K562 (cell line): ENCODE results near the gene WNT3. TPM values are rescaled to one million over a fixed set of nuclear protein-coding genes. Genes with fewer than 3 reads are reported as not detected.

Experiments used
- ATAC-seq: fragments of 200-7000 bp; cut with Tn5 transposase; 3 replicates; pipeline ENCODE4 v1.9.1; 2020; ENCODE audit warnings: moderate library complexity
- BruUV-seq: library from RNA; stranded (reverse); fragments of 400-500 nt; replicated peaks from 2 replicates; lab custom pipeline; 2021; lab: Mats Ljungman, UMichigan
- CTCF ChIA-PET: fragments of 300-600 bp; formaldehyde crosslinking; extraction: SDS; loops from one replicate; lab custom pipeline; 2021; ENCODE audit warnings: low intra/inter-chr PET ratio; lab: Yijun Ruan, JAX
- POLR2A ChIA-PET: fragments of 300-600, 350-650 bp; sonication (Branson Sonifier 250); formaldehyde crosslinking; extraction: SDS; loops from one replicate; lab custom pipeline; 2021; ENCODE audit warnings: antibody characterized with exemption, inconsistent platforms; lab: Yijun Ruan, JAX
- DNase-seq, 4 experiments: peaks; one replicate each; pipeline versions ENCODE4 v3.0.0 to v3.0.0-alpha.2; 2011 to 2018; ENCODE audit warnings: low spot score in 3 of 4, mixed read lengths in 3 of 4; ENCODE audit errors: extremely low read depth in 1 of 4
- FAIRE-seq: peaks from 2 replicates; lab custom pipeline; 2011; peaks lifted over from hg19 to GRCh38; lab: Jason Lieb, UNC
- H2AFZ ChIP-seq: 2 replicates; pipeline ENCODE4 v1.6.0; 2011; ENCODE audit warnings: low read depth, low read length, control low read depth, inconsistent platforms
- H3K27ac ChIP-seq: fragments of 200-600 bp; 3 replicates; pipeline ENCODE4 v1.8.0; 2011; ENCODE audit warnings: low read depth, mild to moderate bottlenecking, control low read depth, inconsistent platforms, low read length, moderate library complexity, mixed read lengths; ENCODE audit errors: extremely low read depth
- H3K27me3 ChIP-seq, 2 experiments: fragments of 300-600 bp in 1 of 2; 2 replicates in 1 of 2; 3 replicates in 1 of 2; pipeline versions ENCODE4 v1.6.0 to v1.8.0; 2011; ENCODE audit warnings: inconsistent platforms in 2 of 2, low read length in 2 of 2, mild to moderate bottlenecking in 1 of 2, mixed read lengths in 1 of 2, moderate library complexity in 1 of 2; ENCODE audit not compliant: control insufficient read depth in 2 of 2, insufficient read depth in 2 of 2
- H3K36me3 ChIP-seq: fragments of 300-600 bp; 3 replicates; pipeline ENCODE4 v1.8.0; 2011; ENCODE audit warnings: mild to moderate bottlenecking, low read length, inconsistent platforms; ENCODE audit not compliant: control insufficient read depth, insufficient read depth
- H3K4me1 ChIP-seq, 2 experiments: fragments of 200-600 bp in 1 of 2; replicated peaks in 1 of 2; 2 replicates in 1 of 2; 3 replicates in 1 of 2; pipeline versions ENCODE4 v1.5.1 to v1.8.0; 2011; ENCODE audit warnings: inconsistent platforms in 2 of 2, low read length in 2 of 2, mild to moderate bottlenecking in 1 of 2, mixed read lengths in 1 of 2, moderate library complexity in 1 of 2; ENCODE audit not compliant: control insufficient read depth in 2 of 2, insufficient read depth in 2 of 2
- H3K4me2 ChIP-seq: 2 replicates; pipeline ENCODE4 v1.6.1; 2011; ENCODE audit warnings: low read length, control low read depth, inconsistent platforms, mixed read lengths; ENCODE audit not compliant: insufficient read depth
- H3K4me3 ChIP-seq: fragments of 200-600 bp; sonication (generic), shearing (Covaris generic); 2 replicates; pipeline ENCODE4 v1.5.1; 2016; ENCODE audit warnings: control low read depth, inconsistent platforms
- H3K79me2 ChIP-seq: fragments of 200-600 bp; 3 replicates; pipeline ENCODE4 v1.8.0; 2011; ENCODE audit warnings: low read length, inconsistent platforms; ENCODE audit not compliant: control insufficient read depth, insufficient read depth
- H3K9ac ChIP-seq, 2 experiments: 2 replicates each; pipeline versions ENCODE4 v1.6.0 to v1.6.1; 2011; ENCODE audit warnings: low read depth in 2 of 2, low read length in 2 of 2, control low read depth in 1 of 2, inconsistent platforms in 1 of 2, mild to moderate bottlenecking in 1 of 2, mixed read lengths in 1 of 2; ENCODE audit not compliant: insufficient read depth in 1 of 2
- H3K9me1 ChIP-seq: one replicate; pipeline ENCODE4 v1.6.0; 2011; ENCODE audit warnings: inconsistent platforms, mild to moderate bottlenecking, low read length, moderate library complexity; ENCODE audit not compliant: control insufficient read depth, insufficient read depth
- H3K9me3 ChIP-seq: replicated peaks from 2 replicates; pipeline ENCODE4 v1.5.1; 2011; ENCODE audit warnings: low read depth, low read length, inconsistent platforms; ENCODE audit not compliant: control insufficient read depth, insufficient read depth
- H4K20me1 ChIP-seq: replicated peaks from 2 replicates; pipeline ENCODE4 v1.6.1; 2011; ENCODE audit warnings: low read length, inconsistent platforms, mixed read lengths; ENCODE audit not compliant: control insufficient read depth, insufficient read depth
- CBX2 ChIP-seq: fragments of 200-600 bp; sonication (generic); IDR thresholded peaks from one replicate; pipeline ENCODE4 v1.6.1; 2012; ENCODE audit warnings: mild to moderate bottlenecking, low read length, inconsistent platforms; ENCODE audit not compliant: insufficient read depth, poor library complexity, severe bottlenecking
- CBX5 ChIP-seq: IDR thresholded peaks from 2 replicates; pipeline ENCODE4 v1.6.1; 2014; ENCODE audit warnings: low read depth, borderline replicate concordance
- CREB1 ChIP-seq, 2 experiments: sonication (generic) in 1 of 2; formaldehyde crosslinking in 1 of 2; IDR thresholded peaks; 2 replicates each; pipeline versions ENCODE4 v1.6.1 to v1.8.0; 2012 to 2022; ENCODE audit warnings: inconsistent platforms in 1 of 2, mild to moderate bottlenecking in 1 of 2, missing genetic modification reagents in 1 of 2, moderate library complexity in 1 of 2
- NFIC ChIP-seq: fragments of 450-650 bp; IDR thresholded peaks from 2 replicates; pipeline ENCODE4 v1.6.1; 2017; ENCODE audit warnings: mild to moderate bottlenecking, inconsistent platforms
- SMAD4 ChIP-seq: fragments of 250-450 bp; sonication (Bioruptor Pico); conservative IDR thresholded peaks from 2 replicates; pipeline ENCODE4 v1.8.0; 2021; ENCODE audit warnings: inconsistent platforms, mild to moderate bottlenecking, moderate library complexity
- STAG1 ChIP-seq: sonication (generic); formaldehyde crosslinking; IDR thresholded peaks from 2 replicates; pipeline ENCODE4 v1.5.0; 2020; ENCODE audit warnings: missing genetic modification reagents, borderline replicate concordance
- WGBS: fragments of 100-300 bp; shearing (Covaris generic); methylation state at CpG from one replicate; pipeline ENCODE4 v1.1.6; 2016; ENCODE audit warnings: low coverage, mixed read lengths; ENCODE audit not compliant: insufficient coverage; ENCODE audit errors: missing lambda C conversion rate; 5-methylcytosine and 5-hydroxymethylcytosine counted together
- in situ Hi-C: fragments of 300-500 bp; cut with MboI; formaldehyde crosslinking; loops from 4 replicates; pipeline ENCODE4 v1.15.0; 2018; ENCODE audit warnings: inconsistent platforms, mixed read lengths
- intact Hi-C: fragments of 100-400 bp; cut with micrococcal nuclease; formaldehyde crosslinking; loops from 2 replicates; pipeline ENCODE4 v1.14.2; 2022
- polyA plus RNA-seq, 8 experiments: library from polyadenylated mRNA; depleted of rRNA in 4 of 8; stranded (reverse) in 5 of 8; unstranded in 3 of 8; fragments of >200 nt; fragmentation: Nextera tagmentation in 2 of 8; fragmentation: Illumina TruSeq in 1 of 8; extraction: Ambion mirVana in 2 of 8; extraction: Trizol in 1 of 8; gene quantifications; 2 replicates each; pipeline versions ENCODE4 v1.2.1 to v1.2.3, GENCODE V29; 2011 to 2014; ENCODE audit warnings: inconsistent platforms in 1 of 8, missing spikeins in 1 of 8
- total RNA-seq, 7 experiments: library from RNA; depleted of rRNA in 6 of 7; stranded (reverse); fragments of >200 nt in 6 of 7; fragmentation: Illumina TruSeq in 2 of 7; extraction: Trizol in 2 of 7; gene quantifications; 2 replicates each; pipeline versions ENCODE4 v1.2.1 to v1.2.3, GENCODE V29; 2011 to 2021; ENCODE audit warnings: low replicate concordance in 1 of 7
- TF ChIP-seq, protein P1 (sequence below): conservative IDR thresholded peaks from 2 replicates; pipeline ENCODE4 v1.6.1; 2011; ENCODE audit warnings: low read depth, mild to moderate bottlenecking, low read length; ENCODE audit not compliant: control insufficient read depth
- TF ChIP-seq, protein P2 (sequence below): fragments of 450-650 bp; IDR thresholded peaks from 2 replicates; pipeline ENCODE4 v1.6.1; 2016; ENCODE audit warnings: borderline replicate concordance

Gene WNT3
- total and polyA plus RNA-seq, 9 of the 15 experiments (the other 6 are each of a cell fraction or from before 2014, with no cell fraction given): 1.5 to 6.1 (median 3.3) TPM

DNA sequence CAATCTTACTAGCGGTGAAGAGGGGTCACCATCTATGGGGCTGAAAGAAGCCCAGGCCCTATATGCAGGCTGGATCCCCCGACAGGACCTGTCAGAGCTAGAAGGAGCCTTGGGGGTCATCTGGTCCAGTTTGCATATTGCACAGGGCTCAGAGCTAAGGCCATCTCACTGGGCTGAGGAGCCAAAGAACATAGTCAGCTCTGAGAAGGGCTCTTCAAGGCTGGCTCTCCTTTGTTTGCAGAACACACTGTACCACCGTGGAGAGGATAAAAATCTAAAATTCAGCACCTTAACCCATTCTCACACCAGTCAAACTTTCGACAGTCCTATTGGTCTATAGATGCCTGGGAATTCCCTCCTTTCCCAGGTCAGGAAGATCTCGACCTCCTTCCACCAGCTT is 24.2 kb downstream of the WNT3 start:
- H3K9me3 ChIP-seq: no peaks in the 10 kb centered on the region
- H3K27me3 ChIP-seq: no peaks in the 10 kb centered on the region
- POLR2A ChIA-PET: interaction anchor here (0.8 to 1.4 kb wide), 5 partner anchors 9 to 16 kb away, joined by 3 to 4 read pairs (median 4); no protein-coding TSS in a partner anchor
- H3K36me3 ChIP-seq: no peaks in the 10 kb centered on the region
- H3K79me2 ChIP-seq: no peaks in the 10 kb centered on the region
- intact Hi-C loops: no loop called here
- FAIRE-seq: peak; percentile 15
- ATAC-seq: peak; percentile 6; the same call in 1 of the 3 replicates
- no TSS peak for BruUV-seq
- no peak overlapping the region for H3K4me3 ChIP-seq
- CTCF ChIA-PET: no interaction called here
- no peaks in the 10 kb centered on the region for H3K9me1 ChIP-seq
- in situ Hi-C loops: no loop called here
- H3K27ac ChIP-seq: no peak overlapping the region
- no peaks in the 10 kb centered on the region for H4K20me1 ChIP-seq
- peaks cover 26 to 31% of the 10 kb centered on the region in 2 experiments for H3K4me1 ChIP-seq
- no peak overlapping the region for H3K4me2 ChIP-seq
- TF ChIP-seq STAG1 (CRISPR knock-in tag) (no peak), SMAD4 (CRISPR knock-in tag) (no peak), CBX2 (no peak), CBX5 (no peak)
- H2AFZ ChIP-seq: peak overlapping the region; percentile 60; the same call in 1 of the 2 replicates
- no peak overlapping the region; a peak in 1 of 4 replicates for H3K9ac ChIP-seq
- no peak for DNase-seq
- 62% methylated on average over 4 of the region's 5 CpGs for WGBS

DNA sequence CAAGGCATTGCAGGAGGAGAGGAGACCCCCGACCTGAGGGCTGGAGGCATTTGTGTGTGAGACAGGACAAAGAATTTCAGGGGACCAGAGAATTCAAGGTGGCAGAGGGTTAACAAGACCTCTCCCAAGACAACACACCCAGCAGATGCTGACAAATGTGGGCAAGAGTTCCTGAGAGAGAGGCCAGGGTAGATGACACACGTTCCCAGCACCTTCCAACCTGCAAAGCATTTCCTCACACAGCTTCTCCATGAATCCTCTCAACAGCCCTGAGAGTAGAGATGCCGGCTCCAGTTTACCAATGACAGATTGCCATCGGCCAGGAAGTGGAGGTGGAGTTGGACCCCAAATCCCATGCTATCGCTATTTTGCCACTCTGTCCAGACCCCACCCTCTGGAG is 25.0 kb downstream of the WNT3 start:
- H3K27ac ChIP-seq: no peak overlapping the region; the same call in 2 of the 3 replicates
- DNase-seq (no peak), FAIRE-seq (no peak), ATAC-seq (no peak)
- peak overlapping the region; percentile 60 for H2AFZ ChIP-seq
- no peaks in the 10 kb centered on the region for H3K9me1 ChIP-seq
- H4K20me1 ChIP-seq: no peaks in the 10 kb centered on the region
- ChIA-PET POLR2A (interaction anchor here (0.6 to 0.8 kb wide), 2 partner anchors 17 to 743 kb away, joined by 4 to 5 read pairs; no protein-coding TSS in a partner anchor), CTCF (no interaction called here)
- H3K4me3 ChIP-seq: no peak overlapping the region
- no TSS peak for BruUV-seq
- no peaks in the 10 kb centered on the region for H3K27me3 ChIP-seq
- 36% methylated on average over 5 of the region's 5 CpGs for WGBS
- no peaks in the 10 kb centered on the region for H3K79me2 ChIP-seq
- H3K9ac ChIP-seq: peak overlapping the region in 1 of 2 experiments; percentile 69; a peak in 1 of 4 replicates
- in situ Hi-C loops: no loop called here
- peaks cover 26 to 31% of the 10 kb centered on the region in 2 experiments for H3K4me1 ChIP-seq
- H3K9me3 ChIP-seq: no peaks in the 10 kb centered on the region
- intact Hi-C loops: no loop called here
- no peak overlapping the region for H3K4me2 ChIP-seq
- no peaks in the 10 kb centered on the region for H3K36me3 ChIP-seq
- TF ChIP-seq, protein P1, sequence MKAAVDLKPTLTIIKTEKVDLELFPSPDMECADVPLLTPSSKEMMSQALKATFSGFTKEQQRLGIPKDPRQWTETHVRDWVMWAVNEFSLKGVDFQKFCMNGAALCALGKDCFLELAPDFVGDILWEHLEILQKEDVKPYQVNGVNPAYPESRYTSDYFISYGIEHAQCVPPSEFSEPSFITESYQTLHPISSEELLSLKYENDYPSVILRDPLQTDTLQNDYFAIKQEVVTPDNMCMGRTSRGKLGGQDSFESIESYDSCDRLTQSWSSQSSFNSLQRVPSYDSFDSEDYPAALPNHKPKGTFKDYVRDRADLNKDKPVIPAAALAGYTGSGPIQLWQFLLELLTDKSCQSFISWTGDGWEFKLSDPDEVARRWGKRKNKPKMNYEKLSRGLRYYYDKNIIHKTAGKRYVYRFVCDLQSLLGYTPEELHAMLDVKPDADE: no peak
- TF ChIP-seq, protein P2, sequence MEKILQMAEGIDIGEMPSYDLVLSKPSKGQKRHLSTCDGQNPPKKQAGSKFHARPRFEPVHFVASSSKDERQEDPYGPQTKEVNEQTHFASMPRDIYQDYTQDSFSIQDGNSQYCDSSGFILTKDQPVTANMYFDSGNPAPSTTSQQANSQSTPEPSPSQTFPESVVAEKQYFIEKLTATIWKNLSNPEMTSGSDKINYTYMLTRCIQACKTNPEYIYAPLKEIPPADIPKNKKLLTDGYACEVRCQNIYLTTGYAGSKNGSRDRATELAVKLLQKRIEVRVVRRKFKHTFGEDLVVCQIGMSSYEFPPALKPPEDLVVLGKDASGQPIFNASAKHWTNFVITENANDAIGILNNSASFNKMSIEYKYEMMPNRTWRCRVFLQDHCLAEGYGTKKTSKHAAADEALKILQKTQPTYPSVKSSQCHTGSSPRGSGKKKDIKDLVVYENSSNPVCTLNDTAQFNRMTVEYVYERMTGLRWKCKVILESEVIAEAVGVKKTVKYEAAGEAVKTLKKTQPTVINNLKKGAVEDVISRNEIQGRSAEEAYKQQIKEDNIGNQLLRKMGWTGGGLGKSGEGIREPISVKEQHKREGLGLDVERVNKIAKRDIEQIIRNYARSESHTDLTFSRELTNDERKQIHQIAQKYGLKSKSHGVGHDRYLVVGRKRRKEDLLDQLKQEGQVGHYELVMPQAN: no peak
- no peak for TF ChIP-seq CREB1 (IDR thresholded peaks at IDR 0.05)
- no peak for TF ChIP-seq CREB1 (CRISPR knock-in tag; IDR thresholded peaks at IDR 0.05)
- TF ChIP-seq NFIC: no peak
